HG02571 (cell line): ENCODE data around the gene TROAP.
"Not testable (repeated sequence)": the region's sequence is repeated elsewhere in the genome, so short reads cannot be mapped to it uniquely, and the experiment has no call there.

Source experiments
- ATAC-seq: cut with Tn5 transposase; IDR thresholded peaks from one replicate; pipeline ENCODE4 v1.9.1; 2021; ENCODE audit warnings: mild to moderate bottlenecking, moderate library complexity; ENCODE audit not compliant: unreplicated experiment

TROAP gene

DNA sequence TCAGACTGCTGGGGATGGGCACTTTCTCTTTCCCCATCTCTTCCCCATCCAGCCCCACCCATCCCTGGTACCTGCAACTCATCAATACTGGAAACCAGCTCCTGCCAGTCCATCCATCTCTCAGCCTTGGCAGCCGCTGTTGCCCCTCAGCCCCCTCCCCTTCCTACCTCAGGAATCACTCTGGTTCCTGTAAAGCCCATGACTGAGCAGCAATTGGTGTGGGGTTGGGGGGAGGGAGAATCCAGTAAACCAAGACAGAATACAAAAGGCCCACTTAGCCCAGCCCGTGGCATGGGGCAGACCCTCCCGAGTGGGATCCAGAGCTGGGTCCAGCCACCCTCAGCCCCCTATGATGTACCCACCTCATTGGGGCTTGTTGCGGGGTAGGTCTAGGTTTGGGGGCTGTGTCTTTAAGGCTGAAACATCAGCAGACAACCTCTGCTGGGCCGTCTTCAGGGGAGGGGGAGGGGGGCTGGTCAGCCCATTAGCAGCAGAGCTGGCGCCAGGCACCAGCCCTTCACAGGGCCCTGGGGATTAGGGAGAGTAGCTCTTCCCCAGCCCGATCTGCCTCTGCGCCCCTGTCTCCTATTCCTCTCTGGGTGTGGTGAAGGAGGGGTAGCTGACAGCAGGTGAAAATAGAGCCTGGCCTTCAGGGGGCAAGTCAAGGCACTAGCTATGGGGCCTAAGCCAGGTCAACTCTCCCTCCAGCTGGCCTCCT is 28.8 kb upstream of the TROAP start:
- ATAC-seq = no peak

GRCh38 chr12:49294804-49295081 is 28.3 kb upstream of the TROAP start:
- ATAC-seq = no peak

GRCh38 chr12:49295082-49295936 is 27.7 kb upstream of the TROAP start, which contains the start of gene PRPH:
TSS of gene PRPH (plus strand) at chr12:49295147. CDS start at chr12:49295201, 54 bp downstream.
- no peak for ATAC-seq

DNA sequence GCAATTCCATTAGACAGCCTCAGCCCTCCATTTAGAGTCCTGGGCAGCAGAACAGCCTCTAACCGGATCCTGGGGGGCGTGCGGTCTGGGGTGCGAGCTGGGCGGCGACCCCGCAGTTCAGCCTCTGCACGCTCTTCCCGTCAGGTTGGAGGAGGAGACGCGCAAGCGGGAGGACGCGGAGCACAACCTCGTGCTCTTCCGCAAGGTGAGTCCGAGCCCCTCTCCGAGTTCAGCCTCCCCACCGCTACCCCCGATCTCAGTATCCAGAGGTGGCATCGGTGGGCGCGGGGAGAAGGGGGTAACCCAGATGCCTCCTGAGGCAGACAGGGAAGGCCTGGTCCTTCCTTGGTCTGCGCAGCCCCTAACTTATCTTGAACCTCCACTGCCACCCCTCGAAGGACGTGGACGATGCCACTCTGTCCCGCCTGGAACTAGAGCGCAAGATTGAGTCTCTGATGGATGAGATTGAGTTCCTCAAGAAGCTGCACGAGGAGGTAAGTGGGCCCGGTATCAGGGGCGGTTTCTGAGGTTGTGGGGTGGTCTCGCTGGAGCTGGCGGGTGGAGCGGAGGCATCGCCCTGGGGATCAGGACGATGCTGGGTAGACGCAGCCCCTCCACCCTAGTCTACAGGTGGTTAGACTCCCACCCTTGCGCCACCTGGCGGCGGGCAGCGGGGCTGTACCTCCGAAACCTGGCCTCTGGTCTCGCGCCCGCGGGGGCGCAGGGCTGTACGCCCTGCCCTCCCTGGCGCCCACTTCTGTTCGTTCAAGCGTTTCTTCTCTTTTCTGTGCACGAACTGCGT is 26.8 kb upstream of the TROAP start:
- no peak for ATAC-seq

DNA sequence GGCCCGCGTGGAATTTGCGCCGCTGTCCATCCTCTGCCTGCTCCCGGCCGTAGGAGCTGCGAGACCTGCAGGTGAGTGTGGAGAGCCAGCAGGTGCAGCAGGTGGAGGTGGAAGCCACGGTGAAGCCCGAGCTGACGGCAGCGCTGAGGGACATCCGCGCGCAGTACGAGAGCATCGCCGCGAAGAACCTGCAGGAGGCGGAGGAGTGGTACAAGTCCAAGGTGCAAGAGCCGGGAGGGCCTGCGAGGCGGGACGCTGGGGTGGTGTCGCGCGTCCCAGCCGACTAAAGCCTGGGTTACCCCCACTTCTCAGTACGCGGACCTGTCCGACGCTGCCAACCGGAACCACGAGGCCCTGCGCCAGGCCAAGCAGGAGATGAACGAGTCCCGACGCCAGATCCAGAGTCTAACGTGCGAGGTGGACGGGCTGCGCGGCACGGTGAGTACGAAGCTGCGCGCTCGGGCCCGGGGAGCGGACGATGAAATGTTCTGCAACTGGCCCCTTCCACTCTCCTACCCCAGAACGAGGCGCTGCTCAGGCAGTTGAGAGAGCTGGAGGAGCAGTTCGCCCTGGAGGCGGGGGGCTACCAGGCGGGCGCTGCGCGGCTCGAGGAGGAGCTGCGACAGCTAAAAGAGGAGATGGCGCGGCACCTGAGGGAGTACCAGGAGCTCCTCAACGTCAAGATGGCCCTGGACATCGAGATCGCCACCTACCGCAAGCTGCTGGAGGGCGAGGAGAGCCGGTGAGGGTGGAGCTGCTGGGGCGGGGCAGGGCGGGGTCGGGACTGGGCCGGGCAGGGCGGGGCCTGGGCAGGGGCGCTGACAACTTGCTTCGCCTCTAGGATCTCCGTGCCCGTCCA is 26.0 kb upstream of the TROAP start:
- no peak for ATAC-seq

GRCh38 chr12:49297695-49298060 is 25.4 kb upstream of the TROAP start:
- no peak for ATAC-seq

DNA sequence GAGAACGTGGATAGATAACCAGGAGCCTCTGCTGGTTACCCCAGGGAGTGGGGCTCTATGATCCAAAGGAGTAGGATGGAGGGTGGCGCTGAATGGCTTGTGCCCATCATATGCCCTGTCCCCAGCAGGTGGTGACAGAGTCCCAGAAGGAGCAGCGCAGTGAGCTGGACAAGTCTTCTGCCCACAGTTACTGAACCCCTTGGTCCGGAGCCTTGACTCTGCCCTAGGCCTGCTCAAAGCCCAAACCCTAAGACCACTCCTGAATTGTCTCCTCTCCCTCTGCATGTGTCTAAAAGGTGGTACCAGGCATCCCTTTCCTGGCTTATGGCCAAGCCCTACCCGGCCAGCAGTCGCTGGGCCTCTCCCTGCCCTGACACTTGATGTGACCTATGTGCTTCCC is 24.9 kb upstream of the TROAP start:
- ATAC-seq = no peak

DNA sequence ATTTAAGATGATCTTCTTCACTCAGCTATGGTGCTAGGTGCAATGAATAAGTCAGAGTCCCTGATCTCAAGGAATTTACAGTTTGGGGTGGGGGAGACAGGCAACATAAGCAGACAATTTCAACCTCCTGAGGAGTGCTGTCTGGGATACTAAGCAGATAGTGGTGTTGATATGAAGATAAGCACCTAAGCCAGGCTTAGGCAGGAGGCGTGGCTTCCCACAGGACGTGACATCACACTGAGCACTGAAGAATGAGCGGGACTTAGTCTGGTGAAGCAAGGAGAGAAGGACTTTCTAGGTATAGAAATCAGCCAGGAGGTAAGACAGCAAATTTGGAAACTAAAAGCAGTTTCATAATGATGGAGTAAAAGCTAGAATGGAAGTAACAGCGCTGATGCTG is 21.3 kb upstream of the TROAP start:
- no peak for ATAC-seq

DNA sequence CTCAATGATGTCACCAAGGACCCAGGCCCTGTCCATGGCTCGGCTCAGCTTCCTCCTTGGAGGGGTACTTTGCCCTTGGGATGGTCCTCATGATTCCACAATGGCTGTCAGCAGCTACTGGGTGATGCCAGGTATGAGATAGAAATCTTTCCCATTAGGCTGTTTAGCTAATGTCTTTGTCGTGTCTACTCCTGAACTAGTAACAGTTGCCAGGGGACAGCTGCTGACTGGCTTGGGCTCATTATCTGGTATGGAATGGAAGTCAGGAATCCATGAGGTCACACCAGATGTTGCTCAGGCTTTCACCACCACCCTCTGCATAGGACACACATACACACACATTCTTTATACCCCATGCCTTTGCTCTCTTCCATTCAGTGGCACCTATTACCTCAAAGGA is 18.9 kb upstream of the TROAP start:
- ATAC-seq = no peak

DNA sequence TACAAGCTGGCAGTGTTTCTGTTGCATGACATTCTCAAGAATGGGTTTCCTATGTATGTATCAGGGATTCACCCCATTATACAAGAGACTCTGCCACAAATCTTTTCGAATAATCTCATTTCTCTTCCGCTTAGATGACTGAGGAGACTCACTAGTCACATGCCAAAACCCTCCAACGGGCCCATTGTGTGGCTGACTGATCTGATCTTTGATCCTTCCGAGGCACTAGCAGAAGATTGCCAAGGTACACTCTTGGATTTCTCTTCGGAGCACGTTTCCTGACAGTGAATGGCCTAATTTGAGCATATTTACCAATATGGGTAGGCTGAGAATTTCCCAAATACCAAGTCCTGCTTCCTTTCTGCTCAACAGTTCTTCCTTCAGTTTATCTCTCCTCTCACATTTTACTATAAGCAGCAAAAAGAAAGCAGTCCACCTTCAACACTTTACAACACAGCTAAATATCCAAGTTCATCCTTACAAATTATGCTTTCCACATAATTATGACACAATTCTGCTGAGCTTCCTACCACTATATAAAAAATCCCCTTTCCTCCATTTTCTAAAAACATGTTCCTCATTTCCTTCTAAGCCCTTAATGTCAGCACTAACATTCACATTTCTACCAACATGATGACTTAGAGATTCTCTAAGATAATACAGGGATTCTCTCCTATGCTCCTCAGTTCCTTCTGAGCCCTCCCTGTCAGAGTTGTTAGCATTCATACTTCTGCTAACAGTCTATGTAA is 17.1 kb upstream of the TROAP start:
- no peak for ATAC-seq

DNA sequence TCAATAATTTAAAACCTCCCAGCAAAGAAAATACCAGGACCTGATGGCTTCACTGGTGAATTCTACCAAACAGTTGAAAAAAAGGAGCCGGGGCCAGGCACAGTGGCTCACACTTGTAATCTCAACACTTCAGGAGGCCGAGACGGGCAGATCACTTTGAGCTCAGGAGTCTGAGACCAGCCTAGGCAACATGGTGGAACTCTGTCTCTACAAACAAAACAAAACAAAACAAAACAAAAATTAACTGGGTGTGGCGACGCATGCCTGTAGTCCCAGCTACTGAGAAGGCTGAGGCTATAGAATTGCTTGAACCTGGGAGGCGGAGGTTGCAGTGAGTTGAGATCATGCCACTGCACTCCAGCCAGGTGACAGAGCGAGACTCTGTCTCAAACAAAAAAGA is 13.7 kb upstream of the TROAP start:
- ATAC-seq = no peak

- ATAC-seq = not testable (repeated sequence)
Observed at GRCh38 chr12:49310451-49311000, 12.5 kb upstream of the TROAP start.

DNA sequence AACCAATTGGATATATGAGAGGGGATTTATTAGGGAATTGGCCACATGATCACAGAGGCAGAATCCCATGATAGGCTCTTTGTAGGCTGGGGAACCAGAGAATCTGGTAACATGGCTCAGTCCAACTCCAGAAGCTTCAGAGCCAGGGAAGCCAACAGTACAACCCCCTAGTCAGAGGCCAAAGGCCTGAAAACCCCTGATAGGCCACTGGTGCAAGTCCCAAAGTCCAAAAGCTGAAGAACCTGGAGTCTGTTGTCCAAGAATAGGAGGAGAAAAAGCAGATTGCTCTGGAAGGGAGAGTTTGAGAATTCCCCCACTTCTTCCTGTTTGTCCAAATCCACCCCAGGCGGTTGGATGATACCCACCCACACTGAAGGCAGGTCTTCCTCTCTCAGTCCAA is 8.2 kb upstream of the TROAP start:
- no peak for ATAC-seq

- not testable (repeated sequence) for ATAC-seq
Observed at GRCh38 chr12:49317118-49317517, 5.9 kb upstream of the TROAP start.

GRCh38 chr12:49320411-49321103 is 2.5 kb upstream of the TROAP start:
- not testable (repeated sequence) for ATAC-seq

DNA sequence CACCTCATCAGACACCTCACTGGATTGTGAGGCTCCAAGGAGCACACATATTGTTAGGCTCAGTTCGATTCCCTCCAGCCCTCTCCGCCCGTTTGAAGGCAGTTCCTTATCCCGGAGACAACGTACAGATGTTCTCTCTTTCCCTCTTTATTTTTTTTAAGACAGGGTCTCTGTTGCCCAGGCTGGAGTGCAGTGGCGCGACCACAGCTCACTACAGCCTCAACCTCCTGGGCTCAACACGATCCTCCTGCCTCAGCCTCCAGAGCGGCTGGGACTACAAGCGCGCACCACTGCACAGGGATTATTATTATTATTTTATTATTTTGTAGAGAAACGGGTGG is 718 bp upstream of the TROAP start:
- no peak for ATAC-seq

DNA sequence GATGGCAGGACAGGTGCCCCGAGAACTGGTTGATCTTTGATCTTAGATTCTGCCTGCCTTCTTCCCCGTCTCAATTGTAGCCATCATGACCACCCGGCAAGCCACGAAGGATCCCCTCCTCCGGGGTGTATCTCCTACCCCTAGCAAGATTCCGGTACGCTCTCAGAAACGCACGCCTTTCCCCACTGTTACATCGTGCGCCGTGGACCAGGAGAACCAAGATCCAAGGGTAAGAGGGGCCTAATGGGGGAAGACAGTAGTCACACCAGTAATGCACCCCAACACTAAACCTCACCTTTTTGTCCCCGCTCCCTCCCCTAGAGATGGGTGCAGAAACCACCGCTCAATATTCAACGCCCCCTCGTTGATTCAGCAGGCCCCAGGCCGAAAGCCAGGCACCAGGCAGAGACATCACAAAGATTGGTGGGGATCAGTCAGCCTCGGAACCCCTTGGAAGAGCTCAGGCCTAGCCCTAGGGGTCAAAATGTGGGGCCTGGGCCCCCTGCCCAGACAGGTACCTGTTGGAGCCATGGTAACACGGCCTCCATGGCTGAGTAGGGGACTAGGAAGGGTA is 556 bp downstream of the TROAP start:
- no peak for ATAC-seq

DNA sequence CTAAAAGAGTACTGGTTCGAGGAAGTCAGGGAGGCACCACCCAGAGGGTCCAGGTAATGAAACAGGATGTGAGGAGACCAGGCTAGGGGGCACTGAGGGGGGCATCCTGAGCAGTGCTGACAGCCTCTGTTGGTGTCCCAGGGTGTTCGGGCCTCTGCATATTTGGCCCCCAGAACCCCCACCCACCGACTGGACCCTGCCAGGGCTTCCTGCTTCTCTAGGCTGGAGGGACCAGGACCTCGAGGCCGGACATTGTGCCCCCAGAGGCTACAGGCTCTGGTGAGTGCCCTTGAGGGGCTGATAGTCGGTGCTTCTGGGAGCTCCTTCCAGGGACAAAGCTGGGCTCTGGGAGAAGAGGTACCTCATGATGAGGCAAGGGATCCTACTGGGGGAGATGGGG is 2.6 kb downstream of the TROAP start:
- ATAC-seq = no peak

- ATAC-seq = no peak
Observed at GRCh38 chr12:49327368-49327767, 4.3 kb downstream of the TROAP start.
